Pericardium fibroblast (primary cell): Measurements from ENCODE around the gene PML. TPM values are rescaled to one million over a fixed set of nuclear protein-coding genes. Genes with fewer than 3 reads are reported as not detected.

ENCODE experiments used
- total RNA-seq: library from RNA; depleted of rRNA; stranded (reverse); fragments of >200 nt; gene quantifications from 2 replicates; pipeline ENCODE4 v1.2.3, GENCODE V29; 2015

PML gene, protein sequence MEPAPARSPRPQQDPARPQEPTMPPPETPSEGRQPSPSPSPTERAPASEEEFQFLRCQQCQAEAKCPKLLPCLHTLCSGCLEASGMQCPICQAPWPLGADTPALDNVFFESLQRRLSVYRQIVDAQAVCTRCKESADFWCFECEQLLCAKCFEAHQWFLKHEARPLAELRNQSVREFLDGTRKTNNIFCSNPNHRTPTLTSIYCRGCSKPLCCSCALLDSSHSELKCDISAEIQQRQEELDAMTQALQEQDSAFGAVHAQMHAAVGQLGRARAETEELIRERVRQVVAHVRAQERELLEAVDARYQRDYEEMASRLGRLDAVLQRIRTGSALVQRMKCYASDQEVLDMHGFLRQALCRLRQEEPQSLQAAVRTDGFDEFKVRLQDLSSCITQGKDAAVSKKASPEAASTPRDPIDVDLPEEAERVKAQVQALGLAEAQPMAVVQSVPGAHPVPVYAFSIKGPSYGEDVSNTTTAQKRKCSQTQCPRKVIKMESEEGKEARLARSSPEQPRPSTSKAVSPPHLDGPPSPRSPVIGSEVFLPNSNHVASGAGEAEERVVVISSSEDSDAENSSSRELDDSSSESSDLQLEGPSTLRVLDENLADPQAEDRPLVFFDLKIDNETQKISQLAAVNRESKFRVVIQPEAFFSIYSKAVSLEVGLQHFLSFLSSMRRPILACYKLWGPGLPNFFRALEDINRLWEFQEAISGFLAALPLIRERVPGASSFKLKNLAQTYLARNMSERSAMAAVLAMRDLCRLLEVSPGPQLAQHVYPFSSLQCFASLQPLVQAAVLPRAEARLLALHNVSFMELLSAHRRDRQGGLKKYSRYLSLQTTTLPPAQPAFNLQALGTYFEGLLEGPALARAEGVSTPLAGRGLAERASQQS
- 79.1 and 85.5 TPM in 2 replicates for total RNA-seq

DNA sequence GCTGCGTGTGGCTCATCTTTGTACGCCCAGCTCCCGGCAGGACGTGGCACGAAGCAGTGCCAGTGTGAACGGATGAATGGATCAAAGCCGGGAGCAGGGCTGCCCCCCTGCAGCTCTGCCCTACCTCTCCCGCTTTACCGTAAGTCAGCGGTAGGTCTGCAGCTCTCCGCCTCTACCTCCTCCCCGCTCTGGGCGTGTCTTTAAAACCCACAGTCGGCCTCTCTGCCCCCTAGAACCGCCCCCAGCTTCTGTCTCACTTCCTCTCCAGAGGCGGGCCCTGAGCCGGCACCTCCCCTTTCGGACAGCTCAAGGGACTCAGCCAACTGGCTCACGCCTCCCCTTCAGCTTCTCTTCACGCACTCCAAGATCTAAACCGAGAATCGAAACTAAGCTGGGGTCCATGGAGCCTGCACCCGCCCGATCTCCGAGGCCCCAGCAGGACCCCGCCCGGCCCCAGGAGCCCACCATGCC, at the start of gene PML:
PML (plus strand) TSS at position 304 of the 471 bp plus-strand sequence; CDS start at position 401, 97 bp downstream.

GRCh38 chr15:73991726-73992593, 2.6 kb upstream of the PML start, which contains the start of gene STOML1:
STOML1 (minus strand) TSS chr15:73992295; CDS start chr15:73992223, 72 bp downstream.

GRCh38 chr15:74082450-74082849, 87.9 kb downstream of the PML start, which contains the start of gene GOLGA6A:
GOLGA6A (minus strand) TSS chr15:74082550; CDS start chr15:74082509, 41 bp downstream.

Other genes starting within 250 kb of the PML start
- 0.68 and 11.1 TPM in 2 replicates for gene INSYN1, start 241.4 kb upstream of the PML start, total RNA-seq
- gene TBC1D21, start 121.2 kb upstream of the PML start, total RNA-seq, result not detected in 2 replicates
- 227 and 313 TPM in 2 replicates for gene LOXL1, start 68.3 kb upstream of the PML start, total RNA-seq
- 15.2 and 16.8 TPM in 2 replicates for gene STOML1, start 2.4 kb upstream of the PML start, total RNA-seq
- gene GOLGA6A, start 87.8 kb downstream of the PML start, total RNA-seq, result not detected in 2 replicates
- under 0.01 and 0.09 TPM in 2 replicates for gene ISLR2, start 135.9 kb downstream of the PML start, total RNA-seq
- gene ISLR, start 179.0 kb downstream of the PML start, total RNA-seq, result 185 and 199 TPM in 2 replicates
- gene STRA6, start 208.1 kb downstream of the PML start, total RNA-seq, result 2.0 and 3.5 TPM in 2 replicates
- gene CCDC33, start 241.6 kb downstream of the PML start, total RNA-seq, result 1.3 TPM in 1 of 2 replicates, not detected in the other